ENCODE data around the gene TBCE. TPM values are rescaled to one million over a fixed set of nuclear protein-coding genes. Genes with fewer than 3 reads are reported as not detected.

Gene TBCE
- total RNA-seq, 6 donors from 2014 or later, result 20.8 to 77.5 (median 26.5) TPM

GRCh38 chr1:235404190-235404589 is 37.0 kb downstream of the TBCE start:
- no peak for DNase-seq
- Histone ChIP-seq H3K4me3 (no peak overlapping the region), H3K36me3 (peaks cover 0 to 11% (median 0%) of the 10 kb centered on the region in 4 donors), H3K27me3 (no peaks in the 10 kb centered on the region), H3K27ac (no peak overlapping the region), H3K9me3 (no peaks in the 10 kb centered on the region), H3K4me1 (peaks cover 0 to 7% (median 0%) of the 10 kb centered on the region in 4 donors)
- 93% methylated on average over 5 of the region's 5 CpGs for WGBS, 2 donors
- TF ChIP-seq POLR2A (IDR thresholded peaks at IDR 0.05) (no peak), POLR2AphosphoS5 (IDR thresholded peaks at IDR 0.05) (no peak), EP300 (IDR thresholded peaks at IDR 0.05) (no peak), CTCF (IDR thresholded peaks at IDR 0.05) (no peak)
- peak; percentile 28 to 46 for ATAC-seq (ENCODE audit: low FRiP score in 2 of 2)

GRCh38 chr1:235407419-235407818 is 40.2 kb downstream of the TBCE start:
- ATAC-seq (ENCODE audit: low FRiP score in 2 of 2) (no peak), DNase-seq (no peak)
- Histone ChIP-seq H3K9me3 (no peaks in the 10 kb centered on the region), H3K4me1 (peaks cover 0 to 7% (median 0%) of the 10 kb centered on the region in 4 donors), H3K36me3 (peaks cover 0 to 8% (median 0%) of the 10 kb centered on the region in 4 donors), H3K4me3 (no peak overlapping the region), H3K27me3 (no peaks in the 10 kb centered on the region), H3K27ac (no peak overlapping the region)
- TF ChIP-seq CTCF (IDR thresholded peaks at IDR 0.05) (no peak), POLR2A (IDR thresholded peaks at IDR 0.05) (no peak), EP300 (IDR thresholded peaks at IDR 0.05) (no peak), POLR2AphosphoS5 (IDR thresholded peaks at IDR 0.05) (no peak)
- WGBS, 2 donors, result 62 to 65% methylated on average over 5 of the region's 5 CpGs

- ATAC-seq (ENCODE audit: low FRiP score in 2 of 2) (no peak), DNase-seq (no peak)
- no peaks in the 10 kb centered on the region for H3K9me3 ChIP-seq
- no peak for TF ChIP-seq CTCF (IDR thresholded peaks at IDR 0.05)
- no peak for TF ChIP-seq EP300 (IDR thresholded peaks at IDR 0.05)
- no peak for TF ChIP-seq POLR2AphosphoS5 (IDR thresholded peaks at IDR 0.05)
- no peak for TF ChIP-seq POLR2A (IDR thresholded peaks at IDR 0.05)
- no peak overlapping the region for H3K4me3 ChIP-seq
- no peak overlapping the region for H3K27ac ChIP-seq
- 63 to 76% methylated on average over 3 of the region's 3 CpGs for WGBS, 2 donors
- H3K4me1 ChIP-seq, result peaks cover 0 to 7% (median 0%) of the 10 kb centered on the region in 4 donors
- H3K36me3 ChIP-seq, result no peaks in the 10 kb centered on the region
- H3K27me3 ChIP-seq, result no peaks in the 10 kb centered on the region
Observed at GRCh38 chr1:235408503-235408960, 41.3 kb downstream of the TBCE start.

- DNase-seq, result no peak
- ATAC-seq (ENCODE audit: low FRiP score in 2 of 2), result no peak
- 76 to 80% methylated on average over 7 of the region's 7 CpGs for WGBS, 2 donors
- no peak overlapping the region for H3K4me3 ChIP-seq
- no peak overlapping the region for H3K27ac ChIP-seq
- H3K27me3 ChIP-seq, result no peaks in the 10 kb centered on the region
- H3K36me3 ChIP-seq, result peaks cover 0 to 3% (median 0%) of the 10 kb centered on the region in 4 donors
- H3K9me3 ChIP-seq, result no peaks in the 10 kb centered on the region
- peaks cover 0 to 7% (median 0%) of the 10 kb centered on the region in 4 donors for H3K4me1 ChIP-seq
- TF ChIP-seq CTCF (IDR thresholded peaks at IDR 0.05) (no peak), EP300 (IDR thresholded peaks at IDR 0.05) (no peak), POLR2A (IDR thresholded peaks at IDR 0.05) (no peak), POLR2AphosphoS5 (IDR thresholded peaks at IDR 0.05) (no peak)
Observed at GRCh38 chr1:235409042-235409820, 42.0 kb downstream of the TBCE start.

All from upper lobe of left lung (tissue), 6 donors.